ENCODE results near the gene SLC2A8. TPM values are rescaled to one million over a fixed set of nuclear protein-coding genes. Genes with fewer than 3 reads are reported as not detected.
A peak's percentile ranks its signal among the peaks of the same experiment; 100 is the strongest.

Gene SLC2A8, protein sequence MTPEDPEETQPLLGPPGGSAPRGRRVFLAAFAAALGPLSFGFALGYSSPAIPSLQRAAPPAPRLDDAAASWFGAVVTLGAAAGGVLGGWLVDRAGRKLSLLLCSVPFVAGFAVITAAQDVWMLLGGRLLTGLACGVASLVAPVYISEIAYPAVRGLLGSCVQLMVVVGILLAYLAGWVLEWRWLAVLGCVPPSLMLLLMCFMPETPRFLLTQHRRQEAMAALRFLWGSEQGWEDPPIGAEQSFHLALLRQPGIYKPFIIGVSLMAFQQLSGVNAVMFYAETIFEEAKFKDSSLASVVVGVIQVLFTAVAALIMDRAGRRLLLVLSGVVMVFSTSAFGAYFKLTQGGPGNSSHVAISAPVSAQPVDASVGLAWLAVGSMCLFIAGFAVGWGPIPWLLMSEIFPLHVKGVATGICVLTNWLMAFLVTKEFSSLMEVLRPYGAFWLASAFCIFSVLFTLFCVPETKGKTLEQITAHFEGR
- 10 to 100 TPM; 25.4 to 38.2 (median 29.9) TPM for total RNA-seq

DNA sequence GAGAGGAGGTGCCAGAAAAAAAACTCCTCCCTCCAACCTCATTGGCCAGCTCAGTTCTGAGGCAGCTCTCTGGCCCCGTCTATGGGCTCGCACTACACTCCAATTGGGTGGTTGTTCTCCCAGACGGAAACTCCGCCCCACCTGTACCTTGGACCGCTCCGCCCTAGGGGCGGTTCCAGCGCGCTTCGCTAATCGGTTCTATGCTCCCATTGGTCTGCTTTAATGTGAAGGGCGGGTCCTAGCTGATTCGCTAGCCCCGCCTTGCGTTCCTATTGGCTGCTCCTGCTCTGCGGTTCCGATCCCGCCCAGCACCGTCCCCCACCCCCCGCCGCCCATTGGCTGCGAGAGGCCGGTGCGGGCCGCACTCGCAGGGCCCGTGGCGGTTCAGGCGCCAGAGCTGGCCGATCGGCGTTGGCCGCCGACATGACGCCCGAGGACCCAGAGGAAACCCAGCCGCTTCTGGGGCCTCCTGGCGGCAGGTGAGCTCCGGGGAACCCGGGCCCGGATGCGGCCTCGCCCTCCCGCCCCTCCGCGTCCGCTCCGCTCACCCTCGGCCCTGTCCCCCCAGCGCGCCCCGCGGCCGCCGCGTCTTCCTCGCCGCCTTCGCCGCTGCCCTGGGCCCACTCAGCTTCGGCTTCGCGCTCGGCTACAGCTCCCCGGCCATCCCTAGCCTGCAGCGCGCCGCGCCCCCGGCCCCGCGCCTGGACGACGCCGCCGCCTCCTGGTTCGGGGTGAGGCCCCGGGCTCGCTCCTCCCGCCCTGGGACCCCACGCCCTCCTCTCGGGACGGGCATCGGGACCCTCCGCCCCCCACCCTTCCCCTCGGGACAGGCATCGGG lies at the start of gene SLC2A8:
SLC2A8 (plus strand) TSS at position 362 of the 838 bp plus-strand sequence; CDS start at position 424, 62 bp downstream.
- Histone ChIP-seq H3K4me3 (replicated peaks in 1 of 3) (peak within 1 kb of the TSS; percentile 72 to 95 (median 75)), H3K27me3 (no peaks in the 10 kb centered on the region), H3K4me1 (peaks cover 6 to 14% of the 10 kb centered on the region in 2 donors), H3K36me3 (no peaks in the 10 kb centered on the region), H3K27ac (peak within 1 kb of the TSS; percentile 59 to 78 (median 70)), H3K9me3 (no peaks in the 10 kb centered on the region)
- TF ChIP-seq, protein P1, sequence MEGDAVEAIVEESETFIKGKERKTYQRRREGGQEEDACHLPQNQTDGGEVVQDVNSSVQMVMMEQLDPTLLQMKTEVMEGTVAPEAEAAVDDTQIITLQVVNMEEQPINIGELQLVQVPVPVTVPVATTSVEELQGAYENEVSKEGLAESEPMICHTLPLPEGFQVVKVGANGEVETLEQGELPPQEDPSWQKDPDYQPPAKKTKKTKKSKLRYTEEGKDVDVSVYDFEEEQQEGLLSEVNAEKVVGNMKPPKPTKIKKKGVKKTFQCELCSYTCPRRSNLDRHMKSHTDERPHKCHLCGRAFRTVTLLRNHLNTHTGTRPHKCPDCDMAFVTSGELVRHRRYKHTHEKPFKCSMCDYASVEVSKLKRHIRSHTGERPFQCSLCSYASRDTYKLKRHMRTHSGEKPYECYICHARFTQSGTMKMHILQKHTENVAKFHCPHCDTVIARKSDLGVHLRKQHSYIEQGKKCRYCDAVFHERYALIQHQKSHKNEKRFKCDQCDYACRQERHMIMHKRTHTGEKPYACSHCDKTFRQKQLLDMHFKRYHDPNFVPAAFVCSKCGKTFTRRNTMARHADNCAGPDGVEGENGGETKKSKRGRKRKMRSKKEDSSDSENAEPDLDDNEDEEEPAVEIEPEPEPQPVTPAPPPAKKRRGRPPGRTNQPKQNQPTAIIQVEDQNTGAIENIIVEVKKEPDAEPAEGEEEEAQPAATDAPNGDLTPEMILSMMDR (IDR thresholded peaks at IDR 0.05), result peak in 3 of 6 experiments; percentile 16 to 47 (median 26)
- TF ChIP-seq POLR2A (IDR thresholded peaks at IDR 0.05), result peak in 1 of 2 donors; percentile 89
- intact Hi-C loops (cut with DNase I), result loop anchor here (5.0 to 10.0 kb wide), 3 partner anchors 85 to 175 kb away; no protein-coding TSS in a partner anchor
- DNase-seq, result peak; percentile 99
- 0 to 2% methylated on average over 17 to 22 of the region's 87 CpGs for WGBS, 2 donors

DNA sequence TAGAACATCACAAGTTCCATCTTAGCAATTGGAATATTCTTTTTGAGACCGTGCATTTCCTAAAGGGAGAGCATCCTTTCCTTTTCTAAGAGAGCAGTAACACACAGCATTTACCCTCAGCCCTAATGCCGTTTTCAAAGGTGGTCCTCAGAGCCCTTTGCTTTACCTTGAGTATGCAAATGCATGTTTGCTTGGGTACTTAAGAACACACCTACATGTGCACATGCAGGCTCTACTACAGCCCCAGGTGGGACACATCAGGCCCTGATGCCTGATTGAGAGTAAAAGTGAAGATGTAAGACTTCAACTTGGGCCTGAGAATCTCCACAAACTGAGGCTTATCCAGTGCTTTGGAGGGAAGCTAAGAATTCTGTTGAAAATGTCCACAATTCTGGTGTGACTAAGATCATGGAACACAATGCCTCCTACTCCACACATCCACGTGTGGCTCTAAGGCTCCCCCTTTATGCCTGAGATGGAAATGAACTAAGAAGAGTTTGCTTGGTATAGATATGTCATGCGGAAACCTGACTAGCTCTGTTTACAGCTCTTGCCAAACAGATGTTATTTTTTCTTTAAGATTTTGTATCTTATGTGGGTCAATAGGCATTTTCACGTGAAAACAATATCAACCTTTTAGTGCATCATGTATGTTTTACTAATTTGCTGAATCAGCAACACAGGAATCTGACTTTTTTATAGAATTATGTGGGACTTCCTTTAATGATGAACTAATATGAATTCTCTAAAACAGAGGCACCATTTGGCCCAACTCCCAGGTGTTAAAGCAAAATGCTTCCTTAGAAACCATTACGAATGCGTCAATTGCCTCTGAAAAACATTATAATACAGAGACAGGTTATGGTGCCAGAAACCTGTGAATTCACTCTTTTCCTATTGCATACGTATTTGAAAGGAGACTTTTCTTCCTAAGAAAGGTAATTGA lies 48.9 kb upstream of the SLC2A8 start:
- Histone ChIP-seq H3K9me3 (no peaks in the 10 kb centered on the region), H3K27ac (no peak overlapping the region), H3K27me3 (no peaks in the 10 kb centered on the region), H3K4me1 (peaks cover 27 to 32% of the 10 kb centered on the region in 2 donors), H3K36me3 (no peaks in the 10 kb centered on the region), H3K4me3 (replicated peaks in 1 of 3) (no peak overlapping the region)
- intact Hi-C loops (cut with DNase I), result no loop called here
- WGBS, 2 donors, result 73 to 85% methylated on average over 8 of the region's 8 CpGs
- TF ChIP-seq, protein P1 (IDR thresholded peaks at IDR 0.05), result peak in 3 of 6 experiments; percentile 37 to 42 (median 37)
- TF ChIP-seq POLR2A (IDR thresholded peaks at IDR 0.05), result no peak
- no peak for DNase-seq

DNA sequence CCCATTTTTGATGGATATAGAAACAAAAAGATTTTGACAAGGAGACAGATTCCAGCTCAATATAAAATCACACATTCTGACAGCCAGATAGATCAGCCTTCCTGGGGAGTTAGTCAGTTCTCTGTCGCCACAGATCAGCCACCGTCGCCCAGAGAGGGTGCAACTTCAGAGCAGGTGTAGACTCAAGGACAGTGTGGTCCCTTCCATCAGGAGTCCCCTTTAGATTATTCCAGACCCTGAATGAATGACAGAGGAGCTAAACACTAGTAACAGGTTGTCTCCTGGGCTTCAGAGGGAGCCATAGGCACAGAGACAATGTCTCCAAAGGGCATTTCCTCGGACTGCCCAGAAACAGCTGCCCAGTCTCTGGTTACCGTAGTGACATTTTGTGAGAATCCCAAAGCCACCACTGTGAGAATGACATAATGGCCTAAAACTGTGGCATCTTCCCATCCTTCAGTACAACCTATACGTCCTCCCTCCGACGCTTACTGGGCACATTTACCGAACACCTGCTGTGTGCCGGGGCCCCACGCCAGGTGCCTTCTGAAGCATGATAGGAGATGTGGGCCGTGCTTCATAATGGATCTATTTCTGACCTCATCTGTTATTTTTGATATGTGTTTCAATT lies 47.4 kb upstream of the SLC2A8 start:
- Histone ChIP-seq H3K36me3 (no peaks in the 10 kb centered on the region), H3K4me1 (peaks cover 12 to 21% of the 10 kb centered on the region in 2 donors), H3K9me3 (no peaks in the 10 kb centered on the region), H3K4me3 (replicated peaks in 1 of 3) (no peak overlapping the region), H3K27ac (no peak overlapping the region), H3K27me3 (no peaks in the 10 kb centered on the region)
- intact Hi-C loops (cut with DNase I), result no loop called here
- 92 to 95% methylated on average over 12 of the region's 12 CpGs for WGBS, 2 donors
- TF ChIP-seq, protein P1 (IDR thresholded peaks at IDR 0.05), result no peak
- TF ChIP-seq POLR2A (IDR thresholded peaks at IDR 0.05), result no peak
- DNase-seq, result no peak

All from thyroid gland (tissue), 4 donors.